OCI-LY7 (cell line): Measurements from ENCODE around the gene RAD1.

ENCODE experiments used
- CTCF ChIP-seq: fragments of 200-600 bp; sonication (generic); conservative IDR thresholded peaks from 2 replicates; pipeline ENCODE4 v1.5.1; 2014; ENCODE audit warnings: mild to moderate bottlenecking, antibody characterized with exemption, low read length, moderate library complexity, mixed read lengths
- EZH2phosphoT487 ChIP-seq: fragments of 200-600 bp; sonication (generic); IDR thresholded peaks from 2 replicates; pipeline ENCODE4 v1.6.1; 2018; ENCODE audit warnings: low read depth, borderline replicate concordance, mild to moderate bottlenecking, mixed run types, antibody characterized with exemption, low read length, moderate library complexity, mixed read lengths

DNA sequence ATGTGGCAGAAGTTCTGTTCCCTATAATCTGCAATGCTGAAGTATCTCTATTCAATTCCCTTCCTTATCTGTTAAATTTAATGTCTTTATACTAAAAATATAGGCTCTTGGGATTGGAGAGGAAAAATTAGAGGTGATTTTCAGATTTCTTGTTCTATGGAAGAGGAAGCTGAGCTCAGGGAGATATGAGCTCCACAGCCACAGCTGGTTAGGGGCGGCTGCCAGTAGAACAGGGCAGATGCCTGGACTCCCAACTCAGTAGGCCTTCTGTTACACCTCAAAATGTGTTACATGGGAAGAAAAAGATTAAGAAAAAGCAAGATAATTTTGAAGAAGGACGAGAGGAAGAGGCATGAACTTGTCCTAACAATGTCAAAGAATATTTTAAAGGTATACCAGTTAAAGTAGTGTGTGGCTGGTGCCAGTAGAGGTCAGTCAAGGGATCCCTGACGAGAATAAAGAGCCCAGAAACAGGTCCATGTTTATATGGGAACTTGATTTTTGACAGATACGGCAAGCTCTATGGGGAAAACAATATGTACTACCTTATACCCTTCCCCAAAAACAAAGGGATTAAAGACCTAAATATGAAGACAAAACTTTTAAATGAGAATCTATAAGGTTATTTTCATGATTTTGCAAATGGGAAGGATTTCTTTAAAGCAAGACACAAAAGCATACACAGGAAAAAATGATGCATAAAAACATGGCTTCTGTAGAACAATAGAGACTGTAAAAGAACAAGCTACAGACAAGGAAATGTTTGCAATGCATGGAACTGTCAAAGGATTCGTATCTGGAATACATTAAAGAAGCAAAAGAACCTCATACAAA is 42.8 kb upstream of the RAD1 start:
- peak; percentile 77 for TF ChIP-seq CTCF
- no peak for TF ChIP-seq EZH2phosphoT487
